ENCODE data around the gene KDM4C.

GRCh38 chr9:6887051-6887450, 129.3 kb downstream of the KDM4C start:
- TF ChIP-seq, protein P1, sequence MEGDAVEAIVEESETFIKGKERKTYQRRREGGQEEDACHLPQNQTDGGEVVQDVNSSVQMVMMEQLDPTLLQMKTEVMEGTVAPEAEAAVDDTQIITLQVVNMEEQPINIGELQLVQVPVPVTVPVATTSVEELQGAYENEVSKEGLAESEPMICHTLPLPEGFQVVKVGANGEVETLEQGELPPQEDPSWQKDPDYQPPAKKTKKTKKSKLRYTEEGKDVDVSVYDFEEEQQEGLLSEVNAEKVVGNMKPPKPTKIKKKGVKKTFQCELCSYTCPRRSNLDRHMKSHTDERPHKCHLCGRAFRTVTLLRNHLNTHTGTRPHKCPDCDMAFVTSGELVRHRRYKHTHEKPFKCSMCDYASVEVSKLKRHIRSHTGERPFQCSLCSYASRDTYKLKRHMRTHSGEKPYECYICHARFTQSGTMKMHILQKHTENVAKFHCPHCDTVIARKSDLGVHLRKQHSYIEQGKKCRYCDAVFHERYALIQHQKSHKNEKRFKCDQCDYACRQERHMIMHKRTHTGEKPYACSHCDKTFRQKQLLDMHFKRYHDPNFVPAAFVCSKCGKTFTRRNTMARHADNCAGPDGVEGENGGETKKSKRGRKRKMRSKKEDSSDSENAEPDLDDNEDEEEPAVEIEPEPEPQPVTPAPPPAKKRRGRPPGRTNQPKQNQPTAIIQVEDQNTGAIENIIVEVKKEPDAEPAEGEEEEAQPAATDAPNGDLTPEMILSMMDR (IDR thresholded peaks at IDR 0.05; ENCODE audit: borderline replicate concordance, extremely low read depth, low read length, poor library complexity, severe bottlenecking): no peak
- TF ChIP-seq EZH2 (IDR thresholded peaks at IDR 0.05; ENCODE audit: borderline replicate concordance, low read depth, low read length, severe bottlenecking): no peak

Measured in DND-41 (cell line).